ENCODE results near the gene CHI3L2.

Gene CHI3L2

DNA sequence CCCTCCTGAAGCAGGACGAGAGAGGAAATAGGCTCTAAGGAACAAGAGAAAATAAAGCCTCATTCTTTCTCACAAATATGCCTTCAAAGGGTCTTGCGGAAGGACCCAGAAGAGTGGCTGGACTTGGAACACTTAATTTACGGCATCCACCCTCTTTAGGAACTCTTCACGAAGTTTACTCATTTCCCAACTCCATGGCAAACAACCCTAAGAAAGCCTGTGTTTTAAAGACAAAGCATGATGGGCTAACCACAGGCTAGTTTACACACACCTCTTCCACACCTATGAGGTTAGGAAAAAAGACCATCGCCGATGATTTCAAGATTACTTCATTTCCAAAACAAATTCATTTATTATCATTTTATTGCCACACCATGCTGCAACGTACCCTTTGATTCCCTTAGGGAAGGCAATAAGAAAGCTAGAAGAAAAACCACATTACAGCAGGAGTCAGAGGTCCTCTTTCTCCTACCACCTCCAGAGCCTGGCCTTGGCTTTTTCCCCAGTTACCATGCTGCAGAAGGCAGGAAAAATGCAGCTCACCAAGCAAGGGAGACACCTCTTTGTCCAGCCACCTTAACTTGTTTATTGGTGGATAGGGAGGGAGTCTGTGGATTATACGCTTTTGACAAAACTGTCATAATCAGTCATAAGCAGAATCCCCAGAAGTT is 29.6 kb downstream of the CHI3L2 start:
- no peak for DNase-seq

GRCh38 chr1:111267801-111268508 is 40.4 kb downstream of the CHI3L2 start:
- no peak for DNase-seq

GRCh38 chr1:111269825-111270406 is 42.4 kb downstream of the CHI3L2 start:
- DNase-seq = no peak

DNA sequence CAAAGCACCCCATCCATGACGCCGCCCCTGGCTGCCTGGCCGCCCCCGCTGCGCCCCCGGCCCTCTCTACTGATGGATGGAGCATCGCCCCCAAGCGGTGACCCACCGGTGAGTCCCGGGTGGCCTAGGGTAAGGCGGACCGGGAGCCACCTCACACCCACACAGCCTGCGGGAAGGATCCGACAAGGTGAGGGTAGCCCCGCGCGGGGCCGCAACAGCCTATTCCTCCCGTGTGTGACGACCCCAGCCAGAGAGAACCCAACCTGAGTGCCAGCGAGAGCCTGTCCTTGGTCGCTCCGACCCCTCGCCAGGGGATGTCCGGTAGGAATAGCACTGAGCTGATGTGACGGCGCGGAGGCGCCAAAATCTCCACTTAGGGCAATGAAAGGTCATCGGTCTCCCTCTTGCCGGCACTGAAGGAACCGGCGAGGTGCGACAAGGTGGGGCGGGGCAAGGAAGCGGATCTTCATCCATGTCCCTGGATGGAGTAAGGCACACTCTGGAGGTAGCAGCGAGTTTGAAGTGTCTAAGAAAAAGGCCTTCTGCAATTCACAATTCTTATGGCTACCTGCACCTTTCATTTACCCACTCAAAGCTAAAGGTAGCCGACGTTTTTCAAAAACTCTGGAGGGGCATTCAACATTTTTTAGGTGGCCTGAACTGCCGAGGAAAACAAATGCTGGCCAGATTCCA is 43.4 kb downstream of the CHI3L2 start:
- DNase-seq = no peak

- no peak for DNase-seq
These were observed 43.9 kb downstream of the CHI3L2 start for GRCh38 chr1:111271464-111271801.

- no peak for DNase-seq
These were observed 44.6 kb downstream of the CHI3L2 start for GRCh38 chr1:111272081-111272480.

DNA sequence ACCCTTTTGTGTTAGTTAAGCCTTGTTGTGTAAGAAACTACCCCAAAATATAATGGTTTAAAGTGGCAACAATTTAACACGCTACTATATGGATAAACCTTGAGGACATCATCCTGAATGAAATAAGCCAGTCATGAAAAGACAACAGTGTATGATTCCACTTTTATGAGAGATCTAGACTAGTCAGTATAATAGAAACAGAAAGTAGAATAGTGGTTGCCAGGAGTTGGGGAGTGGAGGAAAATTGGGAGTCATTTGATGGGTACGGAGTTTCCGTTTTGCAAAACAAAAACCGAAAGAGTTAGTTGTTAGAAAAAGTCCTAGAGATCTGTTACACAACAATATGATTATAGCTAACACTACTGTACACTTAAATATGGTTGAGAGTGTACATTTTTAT is 47.1 kb downstream of the CHI3L2 start:
- no peak for DNase-seq

- peak; percentile 17 for DNase-seq
These were observed 47.6 kb downstream of the CHI3L2 start for GRCh38 chr1:111275079-111275478.

DNA sequence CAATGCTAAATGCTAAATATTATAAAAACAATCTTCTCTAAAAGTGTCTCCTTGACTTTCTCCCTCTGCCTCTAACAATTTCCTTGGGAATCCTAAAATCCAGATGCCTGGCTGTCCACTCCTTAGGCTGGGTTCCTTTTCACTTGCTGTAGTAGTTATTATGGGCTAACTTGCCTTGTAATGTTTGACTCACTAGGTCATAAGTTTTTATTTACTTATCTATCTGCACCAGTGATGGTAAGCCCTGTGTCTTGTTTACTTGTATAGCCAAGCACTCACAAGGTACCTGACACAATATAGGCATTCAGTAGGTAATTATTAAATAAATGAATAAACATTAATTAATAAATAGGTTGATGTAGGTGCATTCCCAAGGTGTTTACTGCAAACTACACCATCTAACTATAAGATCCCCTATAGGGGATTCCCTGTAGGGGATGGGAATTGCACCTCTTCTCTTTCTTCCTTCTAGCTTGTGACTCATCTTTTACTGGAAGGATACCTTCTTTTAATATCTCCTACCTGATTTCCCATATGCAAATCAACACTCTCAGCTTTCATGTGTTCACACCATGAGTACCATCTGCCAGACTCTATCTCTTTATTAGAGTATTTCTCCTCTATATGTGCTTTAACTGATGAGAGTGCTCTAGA is 48.4 kb downstream of the CHI3L2 start:
- DNase-seq = no peak

DNA sequence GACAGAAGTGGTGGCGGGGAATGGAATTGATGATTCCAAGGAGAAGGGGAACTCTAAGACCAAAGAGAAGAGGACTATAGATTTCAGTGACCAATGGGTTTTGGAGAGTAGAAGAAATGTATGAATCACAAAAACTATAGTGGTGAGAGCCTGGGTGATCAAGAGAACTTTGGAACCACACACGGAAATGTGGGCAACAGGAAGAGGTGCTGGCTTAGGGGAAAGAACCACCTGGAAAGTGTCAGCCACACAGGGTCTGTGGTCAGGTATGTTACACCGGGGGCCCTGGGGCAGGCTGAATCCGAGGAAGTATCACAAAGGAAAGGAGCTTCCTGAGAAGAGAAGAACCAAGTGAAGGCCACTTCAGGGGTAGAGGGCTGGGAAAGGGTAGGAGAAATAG is 51.6 kb downstream of the CHI3L2 start:
- DNase-seq = no peak

DNA sequence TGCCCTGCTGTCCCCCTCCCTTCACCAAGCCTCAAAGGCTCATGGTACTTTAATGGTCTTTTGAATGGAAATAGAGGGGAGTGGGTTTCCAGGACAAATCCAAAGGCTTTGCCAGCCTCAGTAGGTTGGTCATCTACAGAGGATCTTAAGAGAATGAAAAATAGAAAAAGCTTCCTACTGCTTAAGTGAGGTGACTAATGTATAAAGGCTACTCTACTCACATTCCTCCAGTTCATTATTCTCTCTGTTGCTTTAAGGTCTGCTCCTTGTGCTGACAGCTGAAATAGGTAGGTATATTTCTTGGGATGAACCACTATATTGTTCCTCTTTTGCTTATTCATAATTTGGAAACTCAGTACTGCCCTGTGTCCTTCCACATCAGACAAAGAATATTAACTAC is 52.8 kb downstream of the CHI3L2 start:
- DNase-seq = no peak

DNA sequence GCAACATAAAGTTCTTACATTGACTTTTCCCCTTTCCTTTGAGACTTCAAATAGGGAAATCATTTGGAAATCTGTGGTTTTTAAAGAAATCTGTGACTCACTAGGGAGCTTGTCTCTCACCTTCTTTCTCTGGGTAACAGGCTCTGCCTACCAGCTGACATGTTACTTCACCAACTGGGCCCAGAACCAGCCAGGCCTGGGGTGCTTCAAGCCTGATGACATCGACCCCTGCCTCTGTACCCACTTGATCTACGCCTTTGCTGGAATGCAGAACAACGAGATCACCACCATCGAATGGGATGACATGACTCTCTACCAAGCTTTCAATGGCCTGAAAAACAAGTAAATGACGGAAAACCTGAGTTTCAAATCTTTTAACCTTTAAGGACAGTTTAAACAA is 53.9 kb downstream of the CHI3L2 start:
- DNase-seq = no peak

GRCh38 chr1:111283838-111284237 is 56.3 kb downstream of the CHI3L2 start:
- no peak for DNase-seq

- no peak for DNase-seq
These were observed 58.4 kb downstream of the CHI3L2 start for GRCh38 chr1:111285879-111286278.

DNA sequence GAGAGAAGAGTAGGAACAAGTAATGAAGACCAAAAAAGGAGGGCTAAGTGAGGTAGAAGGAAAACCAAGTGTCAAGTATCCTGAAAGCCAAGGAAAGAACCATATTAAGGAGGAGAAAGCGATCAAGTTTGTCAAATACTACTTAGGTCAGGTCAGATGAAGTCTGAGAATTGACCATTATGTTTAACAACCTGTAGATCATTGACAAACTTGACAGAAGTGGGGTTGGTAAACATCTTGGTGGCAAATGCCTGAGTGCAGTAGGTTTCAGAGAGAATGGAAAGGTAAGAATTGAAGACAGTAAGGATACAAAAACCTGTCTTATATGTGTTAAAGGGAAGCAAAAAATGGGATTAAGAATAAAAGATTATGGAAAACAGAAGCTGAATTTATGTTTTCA is 59.4 kb downstream of the CHI3L2 start:
- DNase-seq = no peak

- DNase-seq = no peak
These were observed 61.9 kb downstream of the CHI3L2 start for GRCh38 chr1:111289371-111289770.

DNA sequence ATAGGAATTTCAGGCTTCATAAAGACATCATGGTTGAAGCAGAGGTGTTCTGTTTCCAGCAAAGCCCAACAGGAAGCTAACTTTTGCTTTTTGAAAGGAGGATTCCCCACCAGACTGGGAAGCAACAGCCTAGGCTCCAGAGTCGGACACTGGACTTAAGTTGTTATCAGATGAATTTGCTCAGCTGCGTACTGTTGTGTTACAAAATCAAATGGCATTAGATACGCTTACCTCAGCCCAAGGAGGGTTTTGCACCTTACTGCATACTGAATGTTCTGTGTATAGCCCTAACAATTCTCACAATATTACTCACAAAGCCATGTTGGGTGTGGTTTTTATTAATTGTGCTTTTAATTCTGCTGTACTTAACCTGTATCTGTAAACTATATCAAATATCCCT is 62.6 kb downstream of the CHI3L2 start:
- no peak for DNase-seq

DNA sequence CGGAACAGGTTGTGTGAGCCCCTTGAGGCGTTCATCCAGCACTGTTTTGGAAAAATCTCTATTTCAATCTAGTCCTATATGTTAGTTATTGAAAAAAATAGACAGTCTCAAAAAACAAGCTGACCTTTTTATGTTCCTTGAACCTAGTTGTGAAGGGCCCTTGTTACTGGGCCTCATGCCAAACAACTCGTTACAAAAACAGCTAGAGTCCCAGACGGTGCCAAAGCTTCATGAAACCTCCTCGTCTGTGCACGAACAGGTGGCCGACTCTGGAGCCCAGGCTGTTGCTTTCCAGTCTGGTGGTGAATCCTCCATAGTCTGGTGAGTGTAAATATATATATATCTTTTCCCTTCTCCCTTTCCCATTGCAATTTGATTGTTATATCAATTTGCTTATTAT is 63.1 kb downstream of the CHI3L2 start, which contains the start of gene CHIA:
Gene CHIA, plus strand, starts transcription at position 222 of the 400 bp plus-strand sequence. CDS start 19,617 bp downstream, outside the sequence.
- DNase-seq = no peak
